WTC11 (cell line): Measurements from ENCODE around the gene KCNT2. TPM values are rescaled to one million over a fixed set of nuclear protein-coding genes. Genes with fewer than 3 reads are reported as not detected.

ENCODE experiments used
- ATAC-seq: fragments of 200-7000 bp; cut with Tn5 transposase; 2 replicates; pipeline ENCODE4 v1.10.0; 2021; ENCODE audit warnings: mild to moderate bottlenecking, moderate library complexity
- CTCF ChIA-PET: fragments of 300-600 bp; sonication (Branson Sonifier 250); formaldehyde crosslinking; loops from one replicate; lab custom pipeline; 2021; ENCODE audit warnings: antibody characterized with exemption; lab: Charles Lee
- POLR2A ChIA-PET: fragments of 350-600 bp; sonication (Branson Sonifier 250); formaldehyde crosslinking; loops from one replicate; lab custom pipeline; 2021; ENCODE audit warnings: antibody characterized with exemption; lab: Charles Lee
- DNase-seq: peaks from one replicate; pipeline ENCODE4 v3.0.0; 2021; ENCODE audit warnings: low spot score
- H3K27ac Mint-ChIP-seq: 2 replicates; pipeline ENCODE4 v1.8.0; 2021; ENCODE audit warnings: mixed read lengths
- H3K27me3 Mint-ChIP-seq: 2 replicates; pipeline ENCODE4 v1.8.0; 2021; ENCODE audit warnings: low read depth, mild to moderate bottlenecking, moderate library complexity, mixed read lengths
- H3K36me3 Mint-ChIP-seq: 2 replicates; pipeline ENCODE4 v1.8.0; 2021; ENCODE audit warnings: mixed read lengths
- H3K4me1 Mint-ChIP-seq: 2 replicates; pipeline ENCODE4 v1.8.0; 2022; ENCODE audit warnings: mixed read lengths
- H3K4me3 Mint-ChIP-seq: 2 replicates; pipeline ENCODE4 v1.8.0; 2021; ENCODE audit warnings: mild to moderate bottlenecking, moderate library complexity, mixed read lengths
- H3K9me3 Mint-ChIP-seq: 2 replicates; pipeline ENCODE4 v1.8.0; 2021; ENCODE audit warnings: mixed read lengths
- ATF2 ChIP-seq: sonication (generic); formaldehyde crosslinking; IDR thresholded peaks from 2 replicates; pipeline ENCODE4 v1.8.1; 2022; ENCODE audit warnings: low read depth, missing genetic modification reagents, borderline replicate concordance
- ATF6 ChIP-seq: sonication (generic); formaldehyde crosslinking; IDR thresholded peaks from 2 replicates; pipeline ENCODE4 v1.8.1; 2023; ENCODE audit warnings: mild to moderate bottlenecking, missing genetic modification reagents
- CDX4 ChIP-seq: fragments of 250-450 bp; sonication (Bioruptor Pico); IDR thresholded peaks from 2 replicates; pipeline ENCODE4 v1.9.0; 2021; ENCODE audit warnings: moderate library complexity, mild to moderate bottlenecking, inconsistent platforms, borderline replicate concordance
- CREB1 ChIP-seq: sonication (generic); formaldehyde crosslinking; IDR thresholded peaks from 2 replicates; pipeline ENCODE4 v1.8.0; 2023; ENCODE audit warnings: mild to moderate bottlenecking, missing genetic modification reagents
- CTCF ChIP-seq: fragments of 200-600 bp; IDR thresholded peaks from 2 replicates; pipeline ENCODE4 v1.8.0; 2022; ENCODE audit warnings: antibody characterized with exemption
- ERG ChIP-seq: fragments of 250-450 bp; sonication (Bioruptor Pico); IDR thresholded peaks from 2 replicates; pipeline ENCODE4 v1.8.0; 2021; ENCODE audit warnings: mild to moderate bottlenecking
- ETV6 ChIP-seq: sonication (generic); formaldehyde crosslinking; IDR thresholded peaks from 2 replicates; pipeline ENCODE4 v1.8.1; 2022; ENCODE audit warnings: mild to moderate bottlenecking, missing genetic modification reagents
- GRHL2 ChIP-seq: fragments of 250-450 bp; sonication (Bioruptor Pico); IDR thresholded peaks from 2 replicates; pipeline ENCODE4 v1.8.0; 2022; ENCODE audit warnings: mild to moderate bottlenecking, moderate library complexity; ENCODE audit not compliant: insufficient replicate concordance, severe bottlenecking
- IRF1 ChIP-seq: sonication (generic); formaldehyde crosslinking; IDR thresholded peaks from 2 replicates; pipeline ENCODE4 v1.8.0; 2023; ENCODE audit warnings: missing genetic modification reagents
- MXD4 ChIP-seq: fragments of 250-450 bp; sonication (Bioruptor Pico); IDR thresholded peaks from 2 replicates; pipeline ENCODE4 v1.8.0; 2021; ENCODE audit warnings: mild to moderate bottlenecking, moderate library complexity, borderline replicate concordance
- NFE2L1 ChIP-seq: sonication (generic); formaldehyde crosslinking; IDR thresholded peaks from 2 replicates; pipeline ENCODE4 v1.8.1; 2023; ENCODE audit warnings: missing genetic modification reagents
- NR1H2 ChIP-seq: sonication (generic); formaldehyde crosslinking; IDR thresholded peaks from 2 replicates; pipeline ENCODE4 v1.9.0; 2021; ENCODE audit warnings: mild to moderate bottlenecking, moderate library complexity, missing genetic modification reagents
- NR2C2 ChIP-seq: sonication (generic); formaldehyde crosslinking; IDR thresholded peaks from 2 replicates; pipeline ENCODE4 v1.8.0; 2022; ENCODE audit warnings: mild to moderate bottlenecking, missing genetic modification reagents
- OVOL2 ChIP-seq: fragments of 250-450 bp; sonication (Bioruptor Pico); IDR thresholded peaks from 2 replicates; pipeline ENCODE4 v1.9.0; 2021; ENCODE audit warnings: mild to moderate bottlenecking, borderline replicate concordance
- TEAD4 ChIP-seq: sonication (generic); formaldehyde crosslinking; IDR thresholded peaks from 2 replicates; pipeline ENCODE4 v1.8.0; 2022; ENCODE audit warnings: mild to moderate bottlenecking, missing genetic modification reagents
- USF2 ChIP-seq: sonication (generic); formaldehyde crosslinking; IDR thresholded peaks from 2 replicates; pipeline ENCODE4 v1.8.1; 2023; ENCODE audit warnings: mild to moderate bottlenecking, missing genetic modification reagents, moderate library complexity
- ZBTB43 ChIP-seq: sonication (generic); formaldehyde crosslinking; IDR thresholded peaks from 2 replicates; pipeline ENCODE4 v1.8.1; 2023; ENCODE audit warnings: mild to moderate bottlenecking, missing genetic modification reagents
- ZNF219 ChIP-seq: sonication (generic); formaldehyde crosslinking; IDR thresholded peaks from 2 replicates; pipeline ENCODE4 v1.8.0; 2023; ENCODE audit warnings: missing genetic modification reagents, mild to moderate bottlenecking, borderline replicate concordance
- ZNF423 ChIP-seq: fragments of 250-450 bp; sonication (Bioruptor Pico); IDR thresholded peaks from 2 replicates; pipeline ENCODE4 v2.1.2; 2022; ENCODE audit warnings: mild to moderate bottlenecking, moderate library complexity
- ZNF671 ChIP-seq: fragments of 250-450 bp; sonication (Bioruptor Pico); IDR thresholded peaks from 2 replicates; pipeline ENCODE4 v1.8.0; 2021; ENCODE audit warnings: mild to moderate bottlenecking
- total RNA-seq: library from RNA; stranded (reverse); gene quantifications from 3 replicates; pipeline ENCODE4 v1.2.3, GENCODE V29; 2021

The KCNT2 gene
- total RNA-seq, 1 experiment from 2014 or later: 11.6 TPM

GRCh38 chr1:196517193-196517592 is 91.0 kb downstream of the KCNT2 start (continued):
- TF ChIP-seq ATF2 (no peak), GRHL2 (CRISPR knock-in tag) (no peak), IRF1 (CRISPR knock-in tag) (no peak), ETV6 (CRISPR knock-in tag) (no peak)

- Mint-ChIP-seq H3K9me3 (peaks cover 18% of the 10 kb centered on the region), H3K4me1 (peaks cover 17% of the 10 kb centered on the region), H3K36me3 (peaks cover 9% of the 10 kb centered on the region), H3K27me3 (no peaks in the 10 kb centered on the region)
- CTCF ChIA-PET: no interaction called here
- ATAC-seq: peak; percentile 43
- no peak for DNase-seq
- no peak for TF ChIP-seq USF2 (CRISPR knock-in tag)
- TF ChIP-seq CTCF: no peak
- no peak for TF ChIP-seq NR2C2 (CRISPR knock-in tag)
- TF ChIP-seq ETV6 (CRISPR knock-in tag): no peak
- TF ChIP-seq, all 79 proteins: peak for 0
- no peak overlapping the region for H3K27ac Mint-ChIP-seq
- POLR2A ChIA-PET: interaction anchor here (0.8 kb wide), 1 partner anchor 604 kb away, joined by 3 read pairs; no protein-coding TSS in a partner anchor
- H3K4me3 Mint-ChIP-seq: no peak overlapping the region
These were observed 91.9 kb downstream of the KCNT2 start for GRCh38 chr1:196516373-196516772.

- ATAC-seq: peak; percentile 65
- peaks cover 17% of the 10 kb centered on the region for H3K4me1 Mint-ChIP-seq
- no peaks in the 10 kb centered on the region for H3K27me3 Mint-ChIP-seq
- H3K4me3 Mint-ChIP-seq: no peak overlapping the region
- peaks cover 8% of the 10 kb centered on the region for H3K36me3 Mint-ChIP-seq
- no peak for DNase-seq
- H3K9me3 Mint-ChIP-seq: peaks cover 16% of the 10 kb centered on the region; the same call in 1 of the 2 replicates
- no peak overlapping the region for H3K27ac Mint-ChIP-seq
- CTCF ChIA-PET: no interaction called here
- POLR2A ChIA-PET: interaction anchor here (0.8 kb wide), 1 partner anchor 604 kb away, joined by 3 read pairs; no protein-coding TSS in a partner anchor
- no peak for TF ChIP-seq ATF6 (CRISPR knock-in tag)
- no peak for TF ChIP-seq ZBTB43 (CRISPR knock-in tag)
- no peak for TF ChIP-seq CDX4 (CRISPR knock-in tag)
- TF ChIP-seq ZNF219 (CRISPR knock-in tag): no peak
- no peak for TF ChIP-seq OVOL2
- TF ChIP-seq MXD4: no peak
- TF ChIP-seq ERG (CRISPR knock-in tag): no peak
- TF ChIP-seq NFE2L1: no peak
- TF ChIP-seq ZNF671 (CRISPR knock-in tag): no peak
- no peak for TF ChIP-seq NR1H2 (CRISPR knock-in tag)
- TF ChIP-seq CREB1 (CRISPR knock-in tag): no peak
- no peak for TF ChIP-seq TEAD4 (CRISPR knock-in tag)
- no peak for TF ChIP-seq ZNF423 (CRISPR knock-in tag)
These were observed 92.3 kb downstream of the KCNT2 start for GRCh38 chr1:196515904-196516303.
